ENCODE data around the gene RNF7.

The RNF7 gene

GRCh38 chr3:141773676-141774075 lies 35.6 kb downstream of the RNF7 start:
- ChIA-PET POLR2A (no interaction called here), CTCF (interaction anchor here (1.1 to 1.8 kb wide), 4 partner anchors 10 to 102 kb away, joined by 4 to 5 read pairs (median 4); partner anchors contain the start of genes GRK7 and RNF7)
- TF ChIP-seq, protein P1, sequence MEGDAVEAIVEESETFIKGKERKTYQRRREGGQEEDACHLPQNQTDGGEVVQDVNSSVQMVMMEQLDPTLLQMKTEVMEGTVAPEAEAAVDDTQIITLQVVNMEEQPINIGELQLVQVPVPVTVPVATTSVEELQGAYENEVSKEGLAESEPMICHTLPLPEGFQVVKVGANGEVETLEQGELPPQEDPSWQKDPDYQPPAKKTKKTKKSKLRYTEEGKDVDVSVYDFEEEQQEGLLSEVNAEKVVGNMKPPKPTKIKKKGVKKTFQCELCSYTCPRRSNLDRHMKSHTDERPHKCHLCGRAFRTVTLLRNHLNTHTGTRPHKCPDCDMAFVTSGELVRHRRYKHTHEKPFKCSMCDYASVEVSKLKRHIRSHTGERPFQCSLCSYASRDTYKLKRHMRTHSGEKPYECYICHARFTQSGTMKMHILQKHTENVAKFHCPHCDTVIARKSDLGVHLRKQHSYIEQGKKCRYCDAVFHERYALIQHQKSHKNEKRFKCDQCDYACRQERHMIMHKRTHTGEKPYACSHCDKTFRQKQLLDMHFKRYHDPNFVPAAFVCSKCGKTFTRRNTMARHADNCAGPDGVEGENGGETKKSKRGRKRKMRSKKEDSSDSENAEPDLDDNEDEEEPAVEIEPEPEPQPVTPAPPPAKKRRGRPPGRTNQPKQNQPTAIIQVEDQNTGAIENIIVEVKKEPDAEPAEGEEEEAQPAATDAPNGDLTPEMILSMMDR (IDR thresholded peaks at IDR 0.05; ENCODE audit: control extremely low read depth, extremely low read depth, low read depth, missing control alignments), result no peak
- DNase-seq (ENCODE audit: extremely low spot score), result no peak

DNA sequence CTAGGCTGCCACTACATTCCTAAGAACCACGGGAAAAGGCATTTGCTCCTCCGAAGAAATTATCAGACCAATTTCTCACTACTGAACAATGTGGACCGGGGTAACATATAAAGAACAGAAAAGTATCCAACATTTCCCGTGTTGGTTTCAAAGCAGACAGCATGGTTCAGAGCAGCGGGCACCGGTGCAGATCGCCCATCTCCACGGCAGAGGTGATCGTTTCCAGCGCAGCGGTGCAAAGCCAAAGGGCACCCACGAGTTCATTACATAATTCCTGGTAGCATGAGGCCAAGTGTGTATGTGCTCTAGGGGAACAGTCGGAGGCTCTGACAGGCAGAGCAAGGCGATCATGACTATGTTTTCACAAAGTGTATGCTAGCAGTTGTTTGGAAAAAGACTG lies 38.3 kb downstream of the RNF7 start:
- ChIA-PET CTCF (no interaction called here), POLR2A (no interaction called here)
- TF ChIP-seq, protein P1 (IDR thresholded peaks at IDR 0.05; ENCODE audit: control extremely low read depth, extremely low read depth, low read depth, missing control alignments), result no peak
- no peak for DNase-seq (ENCODE audit: extremely low spot score)

- TF ChIP-seq, protein P1 (IDR thresholded peaks at IDR 0.05; ENCODE audit: control extremely low read depth, extremely low read depth, low read depth, missing control alignments), result no peak
- ChIA-PET POLR2A (no interaction called here), CTCF (interaction anchor here (1.5 to 1.8 kb wide), 2 partner anchors 9 to 16 kb away, joined by 3 to 8 read pairs; no protein-coding TSS in a partner anchor)
- DNase-seq (ENCODE audit: extremely low spot score), result no peak
Observed at GRCh38 chr3:141776885-141777284, 38.8 kb downstream of the RNF7 start.

GRCh38 chr3:141777957-141778813 lies 40.1 kb downstream of the RNF7 start:
- TF ChIP-seq, protein P1 (IDR thresholded peaks at IDR 0.05; ENCODE audit: control extremely low read depth, extremely low read depth, low read depth, missing control alignments), result no peak
- ChIA-PET POLR2A (no interaction called here), CTCF (interaction anchor here (1.2 to 1.8 kb wide), 3 partner anchors 11 to 19 kb away, joined by 3 to 8 read pairs (median 3); no protein-coding TSS in a partner anchor)
- no peak for DNase-seq (ENCODE audit: extremely low spot score)

GRCh38 chr3:141779667-141780066 lies 41.6 kb downstream of the RNF7 start:
- DNase-seq (ENCODE audit: extremely low spot score), result no peak
- ChIA-PET POLR2A (no interaction called here), CTCF (no interaction called here)
- TF ChIP-seq, protein P1 (IDR thresholded peaks at IDR 0.05; ENCODE audit: control extremely low read depth, extremely low read depth, low read depth, missing control alignments), result no peak

DNA sequence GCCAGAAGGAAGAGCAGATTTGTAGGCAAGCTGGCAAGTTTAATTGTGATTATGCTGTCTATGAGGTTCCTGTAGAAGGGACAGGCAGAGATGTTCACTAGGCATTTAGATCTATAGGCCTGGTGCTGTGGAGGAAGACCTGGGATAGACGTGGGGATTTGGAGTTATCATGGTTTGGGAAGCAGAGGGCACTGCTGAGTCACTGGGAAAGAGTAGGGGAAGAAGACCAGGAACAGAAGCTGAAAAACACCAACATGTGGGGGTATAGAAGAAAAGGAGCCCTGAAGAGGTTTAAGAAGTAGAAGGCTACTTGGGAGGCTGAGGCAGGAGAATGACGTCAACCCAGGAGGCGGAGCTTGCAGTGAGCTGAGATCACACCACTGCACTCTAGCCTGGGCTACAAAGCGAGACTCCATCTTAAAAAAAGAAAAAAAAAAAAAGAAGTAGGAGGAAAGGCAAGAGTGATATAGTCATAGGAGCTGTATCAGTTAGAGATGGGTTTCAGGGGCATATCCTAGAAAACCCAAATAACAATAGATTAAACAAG lies 44.4 kb downstream of the RNF7 start:
- POLR2A ChIA-PET, result interaction anchor here (0.5 kb wide), 1 partner anchor 95 kb away, joined by 5 read pairs; no protein-coding TSS in a partner anchor
- CTCF ChIA-PET, result interaction anchor here (1.5 to 2.1 kb wide), 2 partner anchors 10 to 138 kb away, joined by 4 to 5 read pairs; no protein-coding TSS in a partner anchor
- TF ChIP-seq, protein P1 (IDR thresholded peaks at IDR 0.05; ENCODE audit: control extremely low read depth, extremely low read depth, low read depth, missing control alignments), result no peak
- no peak for DNase-seq (ENCODE audit: extremely low spot score)
